Measurements from ENCODE around the gene PGM2. TPM values are rescaled to one million over a fixed set of nuclear protein-coding genes. Genes with fewer than 3 reads are reported as not detected.

Gene PGM2
- total RNA-seq, 4 donors from 2014 or later: 13.7 to 24.3 (median 15.5) TPM

DNA sequence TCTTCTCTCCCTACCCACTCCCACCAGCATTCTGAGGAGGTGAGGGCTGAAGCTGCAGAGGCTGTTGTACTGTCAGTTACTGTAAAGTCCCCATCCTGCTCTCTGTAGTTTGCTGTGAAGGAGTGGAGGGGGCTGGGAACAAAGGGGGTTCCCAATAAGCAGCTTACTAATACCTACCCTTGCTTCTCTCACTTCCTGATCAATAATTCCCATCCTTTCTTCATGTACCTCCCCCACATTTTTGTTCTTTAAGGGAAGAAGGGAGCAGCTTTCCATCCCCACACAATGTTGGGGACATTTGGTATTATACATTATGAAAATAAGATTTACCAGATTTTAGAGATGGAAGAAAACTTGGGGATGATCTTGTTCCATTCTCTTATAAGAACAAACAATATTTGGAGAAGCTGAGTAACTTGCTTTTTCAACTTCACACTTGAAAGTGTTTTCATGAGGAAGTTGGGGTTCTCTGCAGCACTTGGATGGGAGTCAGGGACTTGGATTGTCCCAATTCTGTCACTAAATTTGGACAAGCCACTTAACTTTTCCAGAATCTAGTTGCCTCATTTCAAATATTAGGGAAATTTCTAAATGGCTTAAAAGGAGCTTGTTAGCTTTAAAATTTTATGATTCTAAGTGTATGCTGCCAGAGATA lies 69.8 kb downstream of the PGM2 start:
- H3K27me3 ChIP-seq: no peaks in the 10 kb centered on the region
- TF ChIP-seq POLR2A (IDR thresholded peaks at IDR 0.05): no peak
- no peak for TF ChIP-seq EP300 (IDR thresholded peaks at IDR 0.05)
- no peak for TF ChIP-seq CTCF (IDR thresholded peaks at IDR 0.05)
- no peaks in the 10 kb centered on the region for H3K36me3 ChIP-seq
- peaks cover 0 to 15% (median 7%) of the 10 kb centered on the region in 4 donors for H3K4me1 ChIP-seq
- H3K4me3 ChIP-seq: no peak overlapping the region
- no peak overlapping the region for H3K27ac ChIP-seq
- DNase-seq (ENCODE audit: low spot score in 2 of 2): no peak
- no peaks in the 10 kb centered on the region for H3K9me3 ChIP-seq

GRCh38 chr4:37902212-37902611 lies 75.7 kb downstream of the PGM2 start:
- H3K27ac ChIP-seq: no peak overlapping the region
- H3K9me3 ChIP-seq: no peaks in the 10 kb centered on the region
- H3K27me3 ChIP-seq: no peaks in the 10 kb centered on the region
- no peak overlapping the region for H3K4me3 ChIP-seq
- TF ChIP-seq EP300 (IDR thresholded peaks at IDR 0.05): no peak
- no peak for TF ChIP-seq CTCF (IDR thresholded peaks at IDR 0.05)
- TF ChIP-seq POLR2A (IDR thresholded peaks at IDR 0.05): no peak
- H3K4me1 ChIP-seq: no peaks in the 10 kb centered on the region
- DNase-seq (ENCODE audit: low spot score in 2 of 2): no peak
- 82 to 83% methylated on average over 7 of the region's 7 CpGs for WGBS, 2 donors
- H3K36me3 ChIP-seq: no peaks in the 10 kb centered on the region

DNA sequence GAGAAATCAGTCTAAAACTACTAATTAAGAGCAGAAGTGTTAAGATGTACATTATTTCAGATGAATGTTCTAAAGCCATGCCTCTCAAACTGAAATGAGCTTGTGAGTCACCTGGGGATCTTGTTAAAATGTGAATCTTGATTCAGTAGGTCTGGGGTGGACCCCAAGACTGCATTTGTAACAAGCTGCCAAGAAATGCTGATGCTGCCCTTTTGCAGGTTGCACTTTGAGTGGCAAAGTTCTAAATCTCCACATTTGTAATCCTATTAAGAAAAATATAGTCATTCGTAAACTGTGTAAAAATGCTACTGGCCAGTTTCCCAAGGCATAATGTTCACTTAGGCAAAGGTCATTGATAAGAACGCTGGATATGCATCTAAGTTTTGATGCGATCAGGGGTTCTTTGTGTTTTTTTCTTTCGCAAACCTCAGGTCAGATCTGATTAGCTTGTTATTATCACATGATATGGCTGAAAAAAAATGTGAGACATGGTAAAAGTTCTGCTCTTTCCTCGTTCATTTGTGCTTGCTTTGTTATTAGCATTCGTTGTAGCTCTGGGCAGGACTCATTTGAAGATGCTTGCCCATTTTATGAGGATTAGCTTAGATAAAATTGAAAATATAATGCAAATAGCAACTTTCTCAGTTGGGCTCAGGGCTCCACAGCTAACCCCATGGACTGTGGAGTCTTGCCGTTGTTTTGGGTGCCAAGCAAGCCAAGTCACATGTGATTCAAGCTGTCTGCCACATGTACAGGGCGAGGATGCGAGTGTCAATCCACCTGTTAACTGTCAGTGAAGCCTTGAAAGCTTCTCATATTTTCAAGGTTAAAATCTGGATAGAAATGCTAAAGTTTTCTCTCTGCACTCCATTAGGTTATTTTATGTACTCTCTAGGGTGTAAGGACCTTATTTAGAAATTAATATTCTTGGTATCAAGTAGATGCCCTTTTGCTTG lies 76.5 kb downstream of the PGM2 start:
- no peaks in the 10 kb centered on the region for H3K4me1 ChIP-seq

DNA sequence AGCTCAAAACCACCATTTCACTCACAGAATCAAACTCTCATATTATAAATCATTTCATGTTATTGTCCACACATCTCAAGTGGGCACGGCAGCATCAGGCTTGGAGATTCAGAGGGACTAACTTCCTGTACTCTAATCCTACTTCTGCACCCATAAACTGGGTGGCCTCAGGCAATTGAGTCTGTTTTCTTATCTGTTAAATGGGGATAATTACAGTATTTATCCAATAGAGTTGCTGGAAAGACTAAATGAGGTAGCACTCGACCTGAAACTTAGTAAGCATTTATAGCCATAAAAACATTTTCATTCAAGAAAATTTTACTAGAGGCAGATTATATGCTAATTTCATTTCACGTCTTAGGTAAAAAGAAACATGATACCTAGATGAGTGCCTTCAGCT lies 77.4 kb downstream of the PGM2 start:
- DNase-seq (ENCODE audit: low spot score in 2 of 2): no peak
- 66 to 71% methylated on average over 3 of the region's 3 CpGs for WGBS, 2 donors
- no peak overlapping the region for H3K27ac ChIP-seq
- TF ChIP-seq POLR2A (IDR thresholded peaks at IDR 0.05) (no peak), CTCF (IDR thresholded peaks at IDR 0.05) (no peak), EP300 (IDR thresholded peaks at IDR 0.05) (no peak)
- no peak overlapping the region for H3K4me3 ChIP-seq
- no peaks in the 10 kb centered on the region for H3K9me3 ChIP-seq
- H3K4me1 ChIP-seq: peaks cover 0 to 4% (median 0%) of the 10 kb centered on the region in 4 donors
- no peaks in the 10 kb centered on the region for H3K36me3 ChIP-seq
- H3K27me3 ChIP-seq: no peaks in the 10 kb centered on the region

More for the DNA sequence above, 76.5 kb downstream of the PGM2 start:
- WGBS, 2 donors: 77 to 81% methylated on average over 9 of the region's 9 CpGs
- Histone ChIP-seq H3K4me3 (no peak overlapping the region), H3K36me3 (no peaks in the 10 kb centered on the region), H3K27ac (no peak overlapping the region), H3K27me3 (no peaks in the 10 kb centered on the region), H3K9me3 (no peaks in the 10 kb centered on the region)
- no peak for DNase-seq (ENCODE audit: low spot score in 2 of 2)
- TF ChIP-seq POLR2A (IDR thresholded peaks at IDR 0.05) (no peak), CTCF (IDR thresholded peaks at IDR 0.05) (no peak), EP300 (IDR thresholded peaks at IDR 0.05) (no peak)

- H3K36me3 ChIP-seq: no peaks in the 10 kb centered on the region
- H3K4me3 ChIP-seq: no peak overlapping the region
- TF ChIP-seq POLR2A (IDR thresholded peaks at IDR 0.05): no peak
- TF ChIP-seq EP300 (IDR thresholded peaks at IDR 0.05): no peak
- TF ChIP-seq CTCF (IDR thresholded peaks at IDR 0.05): no peak
- DNase-seq (ENCODE audit: low spot score in 2 of 2): no peak
- 91 to 93% methylated on average over 3 of the region's 3 CpGs for WGBS, 2 donors
- H3K27me3 ChIP-seq: no peaks in the 10 kb centered on the region
- H3K9me3 ChIP-seq: no peaks in the 10 kb centered on the region
- peaks cover 0 to 4% (median 0%) of the 10 kb centered on the region in 4 donors for H3K4me1 ChIP-seq
- no peak overlapping the region for H3K27ac ChIP-seq
These were observed 78.3 kb downstream of the PGM2 start for GRCh38 chr4:37904824-37905223.

All from tibial nerve (tissue), 4 donors.